HG03378 (cell line): ENCODE results near the gene BAD.

ENCODE experiments used
- ATAC-seq: cut with Tn5 transposase; IDR thresholded peaks from one replicate; pipeline ENCODE4 v1.9.1; 2021; ENCODE audit warnings: mild to moderate bottlenecking, moderate library complexity; ENCODE audit not compliant: unreplicated experiment

Gene BAD

DNA sequence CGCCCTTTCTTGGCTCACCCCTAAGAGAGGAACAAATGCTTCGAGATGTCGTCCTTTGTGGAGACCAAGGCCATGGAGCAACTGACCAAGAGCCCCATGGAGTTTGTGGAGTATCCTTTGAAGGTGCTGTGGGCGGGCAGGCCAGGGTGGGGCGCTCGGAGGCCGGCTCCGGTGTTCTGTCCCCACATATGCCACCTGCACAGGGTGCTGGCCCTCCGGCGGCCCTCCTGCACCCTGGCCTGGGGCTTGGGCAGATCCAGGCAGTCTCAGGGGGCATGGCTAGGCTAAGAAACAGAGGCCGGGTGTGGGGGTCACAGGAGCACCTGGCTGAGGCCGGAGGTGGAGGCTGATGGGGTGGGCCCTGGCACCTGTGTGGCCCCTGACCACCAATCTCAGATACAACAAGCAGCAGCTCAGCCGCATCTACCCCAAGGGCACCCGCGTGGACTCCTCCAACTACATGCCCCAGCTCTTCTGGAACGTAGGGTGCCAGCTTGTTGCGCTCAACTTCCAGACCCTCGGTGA, 22.8 kb downstream of the BAD start:
- ATAC-seq = no peak

DNA sequence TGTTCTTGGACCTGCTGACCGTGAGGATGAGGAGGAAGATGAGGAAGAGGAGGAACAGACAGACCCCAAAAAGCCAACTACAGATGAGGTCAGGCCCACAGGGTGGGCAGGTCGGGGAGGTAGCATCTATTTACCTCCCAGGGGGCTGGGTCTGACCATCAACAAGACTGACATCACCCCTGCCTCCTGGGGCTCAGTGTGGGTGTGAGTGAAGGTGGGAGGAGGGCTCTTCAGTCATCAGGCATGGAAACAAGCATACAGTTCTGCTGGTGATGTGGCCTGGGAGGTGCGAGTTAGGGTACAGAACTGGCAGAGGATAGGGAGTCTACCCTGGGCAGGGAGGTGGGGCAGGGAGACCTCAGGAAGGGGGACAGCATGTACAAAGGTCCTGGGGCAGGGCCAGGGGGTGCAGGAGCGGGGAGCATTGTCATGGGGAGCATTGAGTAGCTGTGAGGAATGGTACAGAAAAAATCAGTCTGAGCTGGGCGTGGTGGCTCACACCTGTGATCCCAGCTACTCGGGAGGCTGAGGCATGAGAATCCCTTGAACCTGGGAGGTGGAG, 24.2 kb downstream of the BAD start:
- no peak for ATAC-seq

GRCh38 chr11:64259533-64260067, 24.9 kb downstream of the BAD start:
- ATAC-seq = no peak

DNA sequence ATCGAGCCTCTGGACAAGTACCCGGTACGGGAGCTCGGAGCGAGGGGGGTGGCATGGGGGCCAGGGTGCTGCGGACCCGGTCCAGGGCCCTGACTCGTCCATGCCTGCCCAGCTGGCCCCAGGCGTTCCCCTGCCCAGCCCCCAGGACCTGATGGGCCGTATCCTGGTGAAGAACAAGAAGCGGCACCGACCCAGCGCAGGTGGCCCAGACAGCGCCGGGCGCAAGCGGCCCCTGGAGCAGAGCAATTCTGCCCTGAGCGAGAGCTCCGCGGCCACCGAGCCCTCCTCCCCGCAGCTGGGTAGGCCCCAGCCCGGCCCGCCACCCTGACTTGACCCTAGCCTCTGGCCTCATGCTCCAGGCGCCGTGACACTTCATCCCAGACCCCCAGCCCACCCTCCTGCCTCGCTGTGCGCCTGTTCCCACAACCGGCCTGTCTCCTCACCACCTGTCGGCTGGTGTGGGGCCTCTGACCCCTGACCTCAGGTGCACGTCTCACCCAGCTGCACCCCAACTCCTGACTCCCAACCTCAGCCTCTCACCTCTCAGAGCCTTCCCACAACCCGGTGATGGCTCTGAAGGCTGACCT, 25.4 kb downstream of the BAD start:
- no peak for ATAC-seq

DNA sequence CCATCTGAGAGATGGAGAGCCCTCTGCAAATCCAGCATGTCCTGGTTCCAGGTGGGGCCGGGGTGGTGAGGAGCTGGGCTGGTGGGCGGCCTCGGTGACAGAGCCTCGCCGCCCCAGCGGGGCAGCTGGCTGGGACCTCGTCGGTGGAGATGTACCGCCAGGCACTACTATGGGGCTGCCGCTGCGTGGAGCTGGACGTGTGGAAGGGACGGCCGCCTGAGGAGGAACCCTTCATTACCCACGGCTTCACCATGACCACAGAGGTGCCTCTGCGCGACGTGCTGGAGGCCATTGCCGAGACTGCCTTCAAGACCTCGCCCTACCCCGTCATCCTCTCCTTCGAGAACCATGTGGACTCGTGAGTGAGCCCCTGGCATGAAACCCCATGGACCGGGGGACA, 26.1 kb downstream of the BAD start:
- no peak for ATAC-seq

GRCh38 chr11:64256300-64256699, 28.2 kb downstream of the BAD start:
- ATAC-seq = no peak

DNA sequence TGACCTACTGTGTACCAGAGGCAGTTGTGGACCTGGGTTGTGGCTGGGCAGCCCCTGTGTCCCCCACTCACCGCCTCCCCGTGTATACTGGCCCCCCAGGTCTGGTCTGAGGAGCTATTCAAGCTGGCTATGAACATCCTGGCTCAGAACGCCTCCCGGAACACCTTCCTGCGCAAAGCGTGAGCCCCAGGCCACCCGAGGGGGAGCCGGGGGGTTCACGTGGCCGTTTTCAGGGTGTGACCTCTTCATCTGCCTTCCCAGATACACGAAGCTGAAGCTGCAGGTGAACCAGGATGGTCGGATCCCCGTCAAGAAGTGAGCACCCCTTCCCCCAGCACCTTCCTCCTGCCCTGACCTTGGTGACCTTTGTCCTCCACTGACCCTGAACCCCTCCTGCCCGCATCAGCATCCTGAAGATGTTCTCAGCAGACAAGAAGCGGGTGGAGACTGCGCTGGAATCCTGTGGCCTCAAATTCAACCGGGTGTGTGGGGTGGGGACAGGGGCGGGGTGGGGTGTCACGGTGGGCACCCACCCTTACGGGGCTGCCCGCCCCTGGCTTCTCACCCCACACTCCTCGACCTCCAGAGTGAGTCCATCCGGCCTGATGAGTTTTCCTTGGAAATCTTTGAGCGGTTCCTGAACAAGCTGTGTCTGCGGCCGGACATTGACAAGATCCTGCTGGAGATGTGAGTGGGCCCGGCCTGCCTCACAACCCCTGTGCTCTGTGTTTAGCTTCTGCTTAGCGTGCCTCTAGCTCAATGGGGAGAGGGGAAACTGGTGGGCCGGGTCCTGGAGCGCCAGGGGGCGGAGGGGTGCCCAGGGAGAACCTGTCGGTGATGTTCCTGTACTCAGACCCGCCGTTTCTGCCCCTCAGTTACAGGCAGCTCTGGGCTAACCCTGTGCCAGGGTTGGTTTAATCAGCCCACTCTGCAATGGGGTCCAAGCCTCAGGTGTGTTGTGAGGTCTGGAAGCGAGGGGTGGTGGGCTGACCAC, 29.0 kb downstream of the BAD start:
- no peak for ATAC-seq

DNA sequence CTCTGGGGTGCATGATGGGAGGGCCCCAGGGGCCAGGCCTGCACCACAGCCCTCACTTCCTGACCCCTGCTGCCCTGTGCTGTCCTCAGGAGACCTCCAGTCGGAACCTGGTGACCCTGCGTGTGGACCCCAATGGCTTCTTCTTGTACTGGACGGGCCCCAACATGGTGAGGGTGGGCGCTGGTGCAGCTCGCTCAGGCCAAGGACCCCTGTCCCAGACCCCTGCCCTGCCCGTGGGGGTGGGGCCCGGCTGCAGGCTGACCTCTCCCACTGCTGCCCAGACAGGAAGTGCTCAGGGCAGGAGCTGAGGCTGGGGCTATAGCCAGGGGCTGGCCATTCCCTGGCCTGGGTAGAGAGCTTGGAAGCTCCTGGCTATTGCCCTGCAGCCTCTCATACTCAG, 30.1 kb downstream of the BAD start:
- no peak for ATAC-seq

DNA sequence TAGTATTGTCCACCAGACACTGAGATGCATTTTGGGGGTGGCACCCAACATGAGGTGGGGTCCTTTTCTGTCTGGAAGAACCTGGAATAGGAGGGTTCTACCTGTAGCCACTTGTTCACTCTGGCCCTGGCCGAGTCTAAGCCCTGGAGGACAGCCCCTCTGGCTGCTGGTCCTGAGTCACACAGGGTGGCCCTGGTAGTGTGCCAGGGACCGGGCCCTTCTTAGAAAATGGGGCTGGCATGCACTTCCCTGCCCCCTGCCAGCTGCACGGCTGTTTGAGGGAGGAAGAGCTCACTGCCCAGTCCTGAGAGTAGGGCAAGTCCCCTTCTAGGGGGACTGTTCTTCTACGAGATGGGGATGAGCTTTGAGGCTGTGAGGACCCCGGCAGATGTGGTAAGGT, 31.0 kb downstream of the BAD start:
- no peak for ATAC-seq

DNA sequence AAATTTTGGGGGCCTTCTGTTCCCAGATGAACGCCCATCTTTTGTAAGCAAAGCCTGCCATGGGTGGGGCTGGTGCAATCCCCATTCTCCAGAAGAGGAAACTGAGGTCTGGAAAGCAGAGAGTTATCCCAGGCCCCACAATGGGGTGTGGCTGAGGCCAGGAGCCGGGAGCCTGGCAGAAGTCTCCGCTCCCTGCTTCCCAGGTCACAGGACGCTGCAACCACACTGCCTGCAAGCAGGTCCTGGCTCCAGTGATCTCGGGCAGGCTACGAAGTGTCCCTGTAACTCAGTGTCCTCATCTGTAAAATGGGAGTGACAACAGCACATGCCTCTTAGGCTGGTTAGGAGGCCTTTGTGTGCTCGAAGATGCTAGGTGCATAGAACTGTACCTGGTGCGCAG, 31.4 kb downstream of the BAD start:
- ATAC-seq = no peak

DNA sequence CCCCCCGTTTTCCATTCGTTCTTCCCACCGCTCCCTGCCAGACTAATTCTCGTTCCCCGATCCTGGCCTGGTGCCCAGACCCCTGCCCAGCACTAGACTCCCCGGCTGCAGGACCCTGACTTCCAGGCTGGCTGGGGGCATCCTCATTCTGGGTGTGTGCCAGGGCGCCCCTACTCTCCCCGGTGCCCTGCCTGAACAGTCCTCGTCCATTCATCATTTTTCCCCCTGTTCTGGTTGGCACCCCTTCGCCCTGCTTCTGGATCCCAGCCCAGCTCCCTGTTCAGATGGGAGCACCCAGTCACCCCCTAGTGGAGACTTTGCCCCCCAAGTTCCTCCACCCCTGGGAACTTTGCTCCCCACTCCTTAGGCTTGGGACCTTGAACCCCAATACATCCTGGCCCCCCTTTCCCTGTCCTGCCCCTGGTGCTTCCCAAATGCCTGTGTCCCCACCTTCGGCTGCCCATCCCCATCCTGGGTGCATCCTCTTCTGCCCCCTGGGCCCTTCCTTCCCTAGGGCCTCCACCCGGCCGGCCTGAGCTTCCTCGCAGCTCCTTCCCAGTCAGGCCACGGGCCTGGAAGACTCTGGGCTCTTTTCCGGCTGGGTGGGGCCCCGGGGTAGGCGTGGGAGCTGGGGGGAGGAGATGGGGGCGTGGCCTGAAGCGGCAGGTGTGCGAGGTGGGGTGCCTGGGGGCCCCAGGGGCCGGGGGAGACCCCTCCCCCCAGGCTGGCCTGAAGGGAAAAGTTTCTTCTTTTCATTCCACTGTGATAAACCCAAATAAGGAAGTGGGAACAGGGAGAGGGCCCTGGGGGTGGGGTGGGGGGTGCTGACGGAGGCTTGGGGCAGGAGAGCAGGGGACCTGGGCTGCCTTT, 32.2 kb downstream of the BAD start:
- ATAC-seq = no peak

DNA sequence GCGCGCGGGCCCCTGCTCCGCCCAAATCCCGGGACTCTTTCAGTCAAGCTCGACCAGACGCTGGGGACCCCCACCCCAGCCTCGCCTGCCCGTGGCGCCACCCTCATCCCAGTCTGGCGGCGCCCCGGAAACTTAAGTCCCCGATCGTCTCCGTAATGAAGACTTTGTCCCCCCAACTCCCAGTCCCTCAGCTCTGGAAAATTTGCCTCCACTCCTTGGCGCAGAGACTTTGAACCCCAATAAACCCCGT, 32.8 kb downstream of the BAD start:
- ATAC-seq = no peak

GRCh38 chr11:64251016-64251752, 33.3 kb downstream of the BAD start, which contains the start of gene PLCB3:
Gene PLCB3, plus strand, starts transcription at chr11:64251530. Its CDS starts 120 bp downstream, at chr11:64251650.
- ATAC-seq = no peak

DNA sequence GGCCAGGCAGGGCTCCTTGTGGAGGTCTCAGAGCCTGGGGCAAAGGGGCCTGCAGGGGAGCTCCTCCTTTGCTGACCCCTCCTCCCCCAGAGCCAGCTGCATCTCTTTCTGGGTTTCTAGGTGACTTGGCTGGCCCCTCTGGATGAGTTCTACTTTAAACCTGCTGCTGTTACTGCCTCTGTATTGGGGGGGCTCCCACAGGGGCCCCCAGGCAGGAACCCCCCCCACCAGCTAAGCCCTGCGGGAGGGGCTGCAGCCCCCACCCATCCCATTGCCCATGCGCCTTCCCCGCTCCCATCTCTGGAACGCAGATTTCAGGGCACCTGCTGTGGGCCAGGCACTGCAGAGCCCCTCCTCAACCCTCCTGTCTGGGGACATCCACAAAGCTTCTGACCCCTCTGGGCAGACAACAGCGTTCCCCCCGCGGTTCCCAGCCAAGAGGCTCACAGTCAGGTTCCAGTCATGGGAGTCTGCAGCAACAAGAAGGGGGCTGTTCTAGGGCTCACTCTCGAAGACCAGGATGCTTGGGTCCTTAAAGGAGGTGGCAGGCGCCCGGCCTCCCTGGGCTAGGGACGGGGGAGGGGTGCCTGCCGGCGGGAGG, 34.0 kb downstream of the BAD start:
- no peak for ATAC-seq

DNA sequence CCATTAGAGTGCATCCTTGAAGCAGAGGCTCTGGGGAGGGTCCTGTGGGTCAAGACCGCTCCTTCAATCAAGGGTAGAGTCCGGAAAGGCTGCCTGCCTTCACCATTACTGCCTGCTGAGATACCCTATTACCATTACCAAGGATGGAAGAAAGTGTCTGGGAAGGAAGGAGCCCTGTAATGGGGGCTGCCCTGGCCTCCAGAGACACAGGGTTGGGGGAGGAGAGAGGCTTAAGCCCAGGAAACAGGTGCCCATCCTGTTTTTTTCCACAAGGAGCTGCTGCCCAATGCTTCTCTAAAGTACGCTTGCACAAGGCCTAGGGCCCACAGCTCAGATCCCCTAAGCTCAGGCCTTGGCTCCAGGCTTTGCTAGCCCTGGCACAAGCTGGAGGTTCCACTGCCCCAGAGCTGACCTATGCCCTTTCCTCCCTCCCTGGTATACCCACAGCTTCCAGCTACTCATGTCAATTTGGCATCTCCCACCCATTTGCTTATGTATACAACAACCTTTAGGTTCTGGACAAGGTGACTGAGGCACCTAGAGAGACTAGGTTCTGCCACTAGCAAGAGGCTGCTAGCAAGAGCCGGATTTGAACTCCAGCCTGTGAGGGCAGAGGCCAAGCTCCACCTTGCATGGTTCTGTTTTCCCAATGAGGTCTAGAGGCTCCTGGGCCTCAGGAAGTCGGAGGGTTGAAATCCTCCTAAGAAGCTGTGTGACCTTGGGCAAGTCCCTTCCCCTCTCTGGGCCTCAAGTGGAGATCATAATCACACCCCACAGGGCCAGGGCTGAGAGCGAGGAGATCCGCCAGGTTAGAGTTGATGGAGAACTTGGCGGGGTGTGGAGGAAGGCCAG, 34.7 kb downstream of the BAD start:
- ATAC-seq = no peak

DNA sequence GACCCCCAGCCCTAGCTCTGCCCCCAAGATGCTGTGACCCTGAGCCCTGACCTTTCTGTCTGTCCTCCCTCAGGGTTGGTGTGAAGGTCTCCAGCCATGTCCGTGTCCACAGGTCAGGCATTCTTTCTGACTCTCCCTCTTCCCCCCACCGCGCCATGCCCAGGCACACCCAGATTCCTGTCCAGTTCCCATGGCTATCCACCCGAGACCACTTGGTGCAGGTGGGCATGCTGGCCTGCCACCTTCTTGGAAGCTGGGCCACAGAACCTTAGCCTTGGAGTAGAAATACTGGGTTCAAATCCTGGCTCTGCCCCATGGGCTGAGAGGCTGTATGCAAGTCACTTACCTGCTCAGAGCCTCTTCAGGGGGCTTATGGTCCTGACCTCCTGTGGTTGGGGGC, 35.4 kb downstream of the BAD start:
- ATAC-seq = no peak

- no peak for ATAC-seq
Observed at GRCh38 chr11:64248578-64248977, 35.9 kb downstream of the BAD start.

DNA sequence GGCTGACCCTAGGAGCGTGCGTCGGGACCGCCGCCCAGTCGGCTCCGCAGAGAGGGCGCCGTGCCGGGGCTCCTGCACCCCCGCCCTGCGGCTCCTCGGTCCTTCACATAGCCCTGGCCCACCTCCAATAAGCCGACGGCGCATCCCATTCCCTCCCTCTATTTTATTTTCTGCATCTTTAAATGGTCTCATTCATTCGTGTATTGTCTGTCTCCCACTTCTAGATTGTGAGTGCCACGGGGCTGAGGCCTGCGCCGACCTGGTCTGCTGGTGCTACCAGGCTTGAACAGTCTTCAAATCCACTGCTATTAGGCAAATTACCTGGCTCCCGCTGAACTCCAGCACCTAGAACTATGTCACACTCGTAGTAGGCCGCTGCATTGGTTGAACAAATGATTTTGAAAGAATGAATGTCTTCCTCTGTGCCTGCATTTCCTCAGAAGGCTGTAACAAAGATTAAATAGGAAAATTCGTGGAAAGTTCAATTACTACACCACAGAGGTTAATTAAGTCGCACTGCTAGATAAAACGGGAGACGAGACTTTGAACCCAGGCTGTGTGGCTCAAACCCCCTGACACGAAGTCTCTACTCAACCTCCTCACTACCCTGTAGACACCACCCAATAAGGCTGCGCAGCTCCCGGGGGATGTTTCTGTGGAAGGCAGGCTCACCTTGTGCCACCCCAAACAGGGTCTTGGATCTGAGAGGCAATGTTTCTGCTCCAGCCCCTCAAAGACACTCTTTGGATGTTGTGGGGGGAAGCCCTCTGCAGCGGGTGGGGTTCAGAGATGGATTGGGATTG, 36.5 kb downstream of the BAD start:
- no peak for ATAC-seq
